8988T (cell line): ENCODE measurements around the gene RPS8.
"Not testable (repeated sequence)": the region's sequence is repeated elsewhere in the genome, so short reads cannot be mapped to it uniquely, and the experiment has no call there.

ENCODE experiments used
- DNase-seq: peaks from one replicate; pipeline ENCODE4 v3.0.0; 2011

Gene RPS8

GRCh38 chr1:44775078-44775929, at the start of gene RPS8:
Gene RPS8 (plus strand): TSS chr1:44775540. CDS start chr1:44775597, 57 bp downstream.
- DNase-seq, result peak; percentile 57

DNA sequence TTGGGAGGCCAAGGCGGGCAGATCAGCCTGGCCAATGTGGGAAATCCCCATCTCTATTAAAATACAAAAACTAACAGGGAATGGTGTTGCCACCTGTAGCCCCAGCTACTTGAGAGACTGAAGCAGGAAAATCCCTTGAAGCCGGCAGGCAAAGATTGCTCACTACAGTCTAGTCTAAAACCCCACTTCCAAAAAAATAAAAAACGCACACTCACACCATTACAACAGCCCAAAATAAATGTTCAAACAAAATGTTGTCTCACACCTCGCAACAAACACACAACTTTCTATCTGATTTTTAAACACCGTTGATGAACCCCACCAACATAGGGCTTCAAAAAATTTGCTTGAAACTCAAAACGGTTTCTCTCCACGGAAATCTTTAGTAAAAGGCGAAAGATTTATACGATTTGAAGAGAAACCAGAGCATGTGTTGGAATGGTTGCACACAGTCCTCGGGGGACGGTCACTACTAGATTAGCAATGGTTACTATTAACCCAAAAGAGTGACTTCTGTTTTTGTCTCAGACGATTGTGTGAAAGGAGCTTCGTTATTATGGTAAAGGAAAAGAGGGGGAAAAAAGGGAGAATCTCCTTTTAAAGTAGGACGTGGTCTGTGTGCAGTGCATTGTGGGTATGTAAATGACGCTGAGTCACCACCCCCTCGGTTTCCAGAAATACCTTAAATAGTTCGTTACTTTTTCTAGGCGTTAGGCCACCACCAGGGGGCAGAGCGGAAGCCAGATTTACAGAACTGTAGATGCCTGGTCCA, 44.4 kb upstream of the RPS8 start, which contains the start of gene RNU5D-1:
Gene RNU5D-1 (minus strand): TSS at position 430 of the 772 bp plus-strand sequence.
- DNase-seq, result no peak

- no peak for DNase-seq
Observed at GRCh38 chr1:44733365-44733764, 42.0 kb upstream of the RPS8 start.

DNA sequence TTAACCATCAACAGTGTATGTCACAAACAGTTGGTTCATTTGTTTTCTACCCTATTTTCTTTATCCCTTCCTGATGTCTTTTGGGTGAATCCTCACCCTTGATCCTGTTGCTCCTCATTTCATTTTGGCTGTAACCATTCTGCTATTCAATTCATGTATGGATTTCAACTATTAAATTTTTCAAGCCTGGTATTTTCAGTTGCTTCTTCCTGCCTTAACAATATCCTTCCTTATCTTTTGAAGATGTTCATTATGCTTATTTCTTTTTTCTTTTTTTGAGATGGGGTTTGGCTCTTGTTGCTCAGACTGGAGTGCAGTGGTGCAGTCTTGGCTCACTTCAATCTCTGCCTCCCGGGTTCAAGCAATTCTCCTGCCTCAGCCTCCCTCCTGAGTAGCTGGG, 41.6 kb upstream of the RPS8 start:
- no peak for DNase-seq

DNA sequence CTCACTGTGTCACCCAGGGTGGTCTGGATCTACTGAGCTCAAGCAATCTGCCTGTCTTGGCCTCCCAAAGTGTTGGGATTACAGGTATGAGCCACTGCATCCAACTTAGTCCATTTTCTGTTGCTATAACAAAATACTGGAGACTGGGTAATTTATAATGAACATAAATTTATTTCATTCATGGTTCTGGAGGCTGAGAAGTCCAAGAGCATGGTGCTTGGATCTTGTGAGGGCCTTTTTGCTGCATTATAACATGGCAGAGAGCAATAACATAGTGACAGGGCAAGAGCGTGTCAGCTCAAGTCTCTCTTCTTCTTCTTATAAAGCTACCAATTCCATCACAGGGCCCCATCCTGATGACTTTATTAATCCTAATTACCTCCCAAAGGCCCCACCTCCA, 39.3 kb upstream of the RPS8 start:
- DNase-seq, result no peak

GRCh38 chr1:44738953-44739306, 36.4 kb upstream of the RPS8 start:
- DNase-seq, result not testable (repeated sequence)

DNA sequence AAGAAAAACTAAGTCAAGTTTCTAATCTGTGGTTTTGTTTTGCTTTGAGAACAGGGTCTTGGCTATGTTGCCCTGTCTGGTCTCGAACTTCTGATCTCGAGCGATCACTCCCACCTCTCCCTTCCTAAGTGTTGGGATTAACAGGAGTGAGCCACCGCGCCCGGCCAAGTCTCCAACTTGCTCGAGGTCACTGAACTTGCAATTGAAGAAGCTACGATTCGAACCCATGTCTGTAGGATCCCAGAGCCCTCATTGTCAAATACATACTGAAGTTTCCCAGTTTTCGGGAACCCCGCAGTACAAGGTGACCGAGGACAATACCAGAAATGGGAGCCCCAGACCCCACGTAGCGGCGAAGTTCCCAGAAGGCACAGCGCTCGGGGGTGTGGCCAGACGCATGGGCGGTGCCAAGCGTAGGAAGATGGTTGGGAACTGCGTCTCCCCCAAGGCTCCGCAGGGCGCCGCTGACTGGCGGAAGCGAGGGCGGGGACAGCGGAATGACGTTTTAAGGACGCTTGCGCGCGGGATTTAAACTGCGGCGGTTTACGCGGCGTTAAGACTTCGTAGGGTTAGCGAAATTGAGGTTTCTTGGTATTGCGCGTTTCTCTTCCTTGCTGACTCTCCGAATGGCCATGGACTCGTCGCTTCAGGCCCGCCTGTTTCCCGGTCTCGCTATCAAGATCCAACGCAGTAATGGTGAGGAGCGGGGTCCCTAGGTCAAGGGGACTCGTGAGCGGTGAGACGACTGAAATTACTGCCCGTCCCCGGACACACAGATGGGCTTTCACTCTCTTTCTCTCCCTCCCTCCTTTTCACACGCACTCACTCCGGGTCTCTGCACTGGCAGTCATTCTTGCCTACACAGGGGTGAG, 35.8 kb upstream of the RPS8 start, which contains the start of gene KIF2C:
Gene KIF2C (plus strand): TSS at position 531 of the 872 bp plus-strand sequence. CDS start 96 bp downstream, at position 627.
- peak; percentile 87 for DNase-seq

GRCh38 chr1:44740179-44740617, 35.1 kb upstream of the RPS8 start:
- no peak for DNase-seq

GRCh38 chr1:44743211-44743610, 32.1 kb upstream of the RPS8 start:
- DNase-seq, result no peak

DNA sequence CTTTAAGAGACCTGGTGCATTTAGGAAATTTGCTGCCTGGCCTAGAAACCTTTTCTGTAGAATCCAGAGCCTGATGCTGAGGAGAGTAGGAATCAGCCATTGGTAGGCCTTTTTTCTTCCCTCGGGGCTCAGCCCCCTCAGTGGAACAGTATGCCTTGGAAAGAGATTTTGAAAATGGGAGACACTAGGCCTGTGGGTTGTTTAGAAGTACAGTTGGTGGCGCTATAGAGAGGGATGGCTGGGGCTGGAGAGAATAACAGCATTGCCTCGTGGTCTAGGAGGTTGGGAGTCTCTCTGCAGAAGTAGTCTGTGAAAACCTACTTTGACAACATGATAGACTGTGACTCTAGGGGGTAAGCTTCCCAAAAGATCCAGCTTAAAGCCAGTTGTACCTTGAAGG, 27.5 kb upstream of the RPS8 start:
- DNase-seq, result no peak

GRCh38 chr1:44757420-44757819, 17.9 kb upstream of the RPS8 start:
- DNase-seq, result no peak

- DNase-seq, result no peak
Observed at GRCh38 chr1:44759077-44759476, 16.3 kb upstream of the RPS8 start.

- no peak for DNase-seq
Observed at GRCh38 chr1:44760876-44761275, 14.5 kb upstream of the RPS8 start.

DNA sequence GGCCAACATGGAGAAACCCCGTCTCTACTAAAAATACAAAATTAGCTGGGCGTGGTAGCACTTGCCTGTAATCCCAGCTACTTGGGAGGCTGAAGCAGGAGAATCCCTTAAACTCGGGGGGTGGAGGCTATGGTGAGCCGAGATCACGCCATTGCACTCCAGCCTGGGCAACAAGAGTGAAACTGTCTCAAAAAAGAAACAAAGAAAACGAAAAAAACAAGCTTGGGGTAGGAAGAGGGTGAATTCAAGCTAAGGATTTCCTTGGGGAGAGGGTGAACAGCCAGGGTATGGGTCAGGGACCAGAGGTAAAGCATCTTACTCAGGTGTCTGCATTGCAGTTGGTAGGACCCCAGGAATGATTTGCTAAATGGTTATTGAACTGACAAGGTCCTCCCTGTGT, 8.9 kb upstream of the RPS8 start:
- DNase-seq, result not testable (repeated sequence)

- no peak for DNase-seq
Observed at GRCh38 chr1:44775930-44776729, 790 bp downstream of the RPS8 start.

GRCh38 chr1:44776730-44777068, 1.4 kb downstream of the RPS8 start:
- DNase-seq, result no peak

GRCh38 chr1:44777547-44777946, 2.2 kb downstream of the RPS8 start:
- DNase-seq, result no peak

GRCh38 chr1:44777969-44778635, 2.8 kb downstream of the RPS8 start:
- DNase-seq, result no peak

DNA sequence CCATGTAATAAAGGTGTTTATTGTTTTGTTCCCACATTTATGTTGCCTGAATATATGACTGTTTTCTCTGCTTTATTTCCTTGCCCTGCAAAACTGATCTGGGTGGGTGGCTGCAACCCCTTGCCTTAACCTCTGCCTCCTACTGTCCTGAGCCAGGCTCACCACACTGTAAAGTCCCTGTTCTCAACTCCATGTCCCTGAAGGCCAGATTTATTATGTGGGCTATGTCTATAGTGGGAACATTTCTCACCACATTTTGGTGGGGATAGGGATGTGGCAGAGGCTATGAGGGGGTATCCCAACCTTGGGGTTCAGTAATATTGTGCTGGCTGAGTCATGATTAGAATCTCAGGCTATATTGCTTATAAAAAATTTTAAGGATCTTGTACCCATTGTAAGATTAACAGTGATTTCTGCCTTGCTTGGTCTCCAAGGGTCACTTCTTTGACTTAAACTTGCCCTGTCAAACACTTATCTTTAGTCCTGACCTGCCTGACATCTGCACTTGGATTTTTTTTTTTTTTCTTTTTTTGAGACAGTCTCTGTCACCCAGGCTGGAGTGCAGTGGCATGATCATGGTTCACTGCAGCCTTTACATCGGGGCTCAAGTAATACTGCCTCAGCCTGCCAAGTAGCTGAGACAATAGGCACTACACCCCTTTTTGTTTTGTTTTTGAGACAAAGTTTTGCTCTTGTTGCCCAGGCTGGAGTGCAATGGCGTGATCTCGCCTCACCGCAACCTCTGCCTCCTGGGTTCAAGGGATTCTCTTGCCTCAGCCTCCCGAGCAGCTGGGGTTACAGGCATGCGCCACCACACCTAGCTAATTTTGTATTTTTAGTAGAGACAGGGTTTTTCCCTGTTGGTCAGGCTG, 3.6 kb downstream of the RPS8 start:
- DNase-seq, result no peak

GRCh38 chr1:44780583-44781121, 5.3 kb downstream of the RPS8 start:
- no peak for DNase-seq
